ENCODE data around the gene DOCK10. TPM values are rescaled to one million over a fixed set of nuclear protein-coding genes. Genes with fewer than 3 reads are reported as not detected.

Gene DOCK10
- total and polyA plus RNA-seq, 5 donors from 2014 or later = 28.3 to 222 (median 35.1) TPM

DNA sequence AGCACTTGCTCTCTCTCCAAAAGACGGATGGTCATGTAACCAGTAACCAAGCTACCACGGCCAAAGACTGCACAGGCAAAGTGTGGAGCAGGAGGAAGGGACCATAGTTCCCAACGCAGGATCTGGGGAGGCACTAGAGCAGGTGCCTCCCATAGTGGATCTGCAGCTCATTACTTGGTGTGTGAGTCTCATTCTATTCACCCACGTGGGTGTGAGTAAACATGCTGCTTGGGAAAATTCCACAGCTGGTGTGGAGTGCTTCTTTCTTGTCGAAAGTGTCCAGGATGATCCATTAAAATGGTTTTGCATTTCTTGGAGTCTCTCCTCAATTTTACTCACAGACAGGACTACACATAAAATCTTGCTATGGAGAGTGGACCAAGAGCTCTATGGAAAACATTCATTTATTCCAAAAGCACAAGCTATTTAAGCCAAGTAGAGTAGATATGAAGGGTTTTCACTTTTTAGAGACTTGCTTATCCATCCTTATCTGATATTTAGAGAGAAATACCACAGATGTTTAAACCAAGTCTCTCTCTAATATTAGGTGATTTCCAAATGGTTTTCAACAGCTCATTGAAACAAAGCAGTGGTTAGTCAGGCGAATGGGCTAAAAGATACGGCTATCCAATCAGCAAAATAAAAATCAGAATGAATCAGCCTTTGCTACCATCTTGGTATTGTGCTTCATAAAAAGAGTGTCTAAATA lies 221.8 kb downstream of the DOCK10 start:
- Mint-ChIP-seq H3K9me3 (peaks cover 0 to 1% (median 0%) of the 10 kb centered on the region in 7 donors), H3K27ac (peak overlapping the region in 1 of 3 donors; percentile 65), H3K4me1 (peaks cover 0 to 9% (median 1%) of the 10 kb centered on the region in 4 donors), H3K27me3 (no peaks in the 10 kb centered on the region), H3K36me3 (peaks cover 38% of the 10 kb centered on the region), H3K4me3 (no peak overlapping the region)
- Histone ChIP-seq H3K27ac (ENCODE audit: insufficient read depth, low read length, poor library complexity, severe bottlenecking) (no peak overlapping the region), H3K4me1 (ENCODE audit: control insufficient read depth, insufficient read depth, low read length, poor library complexity, severe bottlenecking) (no peaks in the 10 kb centered on the region), H3K27me3 (ENCODE audit: control insufficient read depth, insufficient read depth, low read length) (no peaks in the 10 kb centered on the region), H3K9me3 (ENCODE audit: control insufficient read depth in 2 of 2, low read length in 2 of 2) (no peaks in the 10 kb centered on the region), H3K4me3 (ENCODE audit: low read depth, low read length) (no peak overlapping the region), H3K36me3 (ENCODE audit: control insufficient read depth, insufficient read depth, low read length) (peaks cover 76% of the 10 kb centered on the region)
- ATAC-seq (ENCODE audit: low read depth in 2 of 2) (no peak), DNase-seq (no peak)

DNA sequence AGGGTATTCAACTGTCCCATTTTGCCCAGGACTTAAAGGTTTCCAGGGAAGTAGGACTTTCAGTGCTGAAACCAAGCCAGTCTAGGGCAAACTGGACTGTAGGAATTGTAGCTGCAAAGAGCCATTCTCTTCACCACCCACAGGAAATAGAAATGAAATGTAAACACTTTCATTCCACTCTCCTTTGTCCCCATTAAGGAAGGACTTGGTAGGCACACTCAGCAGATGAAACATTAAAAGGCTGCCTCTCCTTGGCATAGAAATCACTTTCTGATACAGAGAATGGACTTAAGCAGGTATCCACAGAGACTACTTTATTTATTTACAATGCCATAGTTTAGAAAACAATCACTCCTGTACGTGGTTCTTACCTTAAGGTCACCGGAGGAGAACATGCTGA lies 223.2 kb downstream of the DOCK10 start:
- Histone ChIP-seq H3K4me1 (ENCODE audit: control insufficient read depth, insufficient read depth, low read length, poor library complexity, severe bottlenecking) (no peaks in the 10 kb centered on the region), H3K27ac (ENCODE audit: insufficient read depth, low read length, poor library complexity, severe bottlenecking) (no peak overlapping the region), H3K36me3 (ENCODE audit: control insufficient read depth, insufficient read depth, low read length) (peaks cover 81% of the 10 kb centered on the region), H3K9me3 (ENCODE audit: control insufficient read depth in 2 of 2, low read length in 2 of 2) (no peaks in the 10 kb centered on the region), H3K27me3 (ENCODE audit: control insufficient read depth, insufficient read depth, low read length) (no peaks in the 10 kb centered on the region), H3K4me3 (ENCODE audit: low read depth, low read length) (no peak overlapping the region)
- peaks cover 0 to 9% (median 3%) of the 10 kb centered on the region in 4 donors for H3K4me1 Mint-ChIP-seq
- peak overlapping the region in 1 of 3 donors; percentile 90 for H3K27ac Mint-ChIP-seq
- DNase-seq = no peak
- peaks cover 38% of the 10 kb centered on the region for H3K36me3 Mint-ChIP-seq
- no peak overlapping the region for H3K4me3 Mint-ChIP-seq
- ATAC-seq (ENCODE audit: low read depth in 2 of 2) = no peak
- peaks cover 0 to 1% (median 0%) of the 10 kb centered on the region in 7 donors for H3K9me3 Mint-ChIP-seq
- H3K27me3 Mint-ChIP-seq = no peaks in the 10 kb centered on the region

- Mint-ChIP-seq H3K27ac (peak overlapping the region in 2 of 3 donors; percentile 62 to 69), H3K4me1 (peaks cover 0 to 9% (median 3%) of the 10 kb centered on the region in 4 donors), H3K27me3 (no peaks in the 10 kb centered on the region), H3K9me3 (peaks cover 0 to 1% (median 0%) of the 10 kb centered on the region in 7 donors), H3K36me3 (peaks cover 43% of the 10 kb centered on the region), H3K4me3 (no peak overlapping the region)
- Histone ChIP-seq H3K9me3 (ENCODE audit: control insufficient read depth in 2 of 2, low read length in 2 of 2) (no peaks in the 10 kb centered on the region), H3K4me3 (ENCODE audit: low read depth, low read length) (no peak overlapping the region), H3K36me3 (ENCODE audit: control insufficient read depth, insufficient read depth, low read length) (peaks cover 84% of the 10 kb centered on the region), H3K27me3 (ENCODE audit: control insufficient read depth, insufficient read depth, low read length) (no peaks in the 10 kb centered on the region), H3K4me1 (ENCODE audit: control insufficient read depth, insufficient read depth, low read length, poor library complexity, severe bottlenecking) (no peaks in the 10 kb centered on the region), H3K27ac (ENCODE audit: insufficient read depth, low read length, poor library complexity, severe bottlenecking) (no peak overlapping the region)
- no peak for DNase-seq
- no peak for ATAC-seq (ENCODE audit: low read depth in 2 of 2)
Measured at GRCh38 chr2:224817676-224818075, 224.6 kb downstream of the DOCK10 start.

- Histone ChIP-seq H3K27me3 (ENCODE audit: control insufficient read depth, insufficient read depth, low read length) (no peaks in the 10 kb centered on the region), H3K36me3 (ENCODE audit: control insufficient read depth, insufficient read depth, low read length) (peaks cover 78% of the 10 kb centered on the region), H3K4me3 (ENCODE audit: low read depth, low read length) (no peak overlapping the region), H3K9me3 (ENCODE audit: control insufficient read depth in 2 of 2, low read length in 2 of 2) (no peaks in the 10 kb centered on the region), H3K27ac (ENCODE audit: insufficient read depth, low read length, poor library complexity, severe bottlenecking) (no peak overlapping the region), H3K4me1 (ENCODE audit: control insufficient read depth, insufficient read depth, low read length, poor library complexity, severe bottlenecking) (no peaks in the 10 kb centered on the region)
- ATAC-seq (ENCODE audit: low read depth in 2 of 2) (no peak), DNase-seq (no peak)
- Mint-ChIP-seq H3K9me3 (peaks cover 0 to 1% (median 0%) of the 10 kb centered on the region in 7 donors), H3K27ac (peak overlapping the region in 1 of 3 donors; percentile 48), H3K4me1 (peaks cover 0 to 5% (median 3%) of the 10 kb centered on the region in 4 donors), H3K4me3 (no peak overlapping the region), H3K27me3 (no peaks in the 10 kb centered on the region), H3K36me3 (peaks cover 49% of the 10 kb centered on the region)
Measured at GRCh38 chr2:224816816-224817215, 225.5 kb downstream of the DOCK10 start.

DNA sequence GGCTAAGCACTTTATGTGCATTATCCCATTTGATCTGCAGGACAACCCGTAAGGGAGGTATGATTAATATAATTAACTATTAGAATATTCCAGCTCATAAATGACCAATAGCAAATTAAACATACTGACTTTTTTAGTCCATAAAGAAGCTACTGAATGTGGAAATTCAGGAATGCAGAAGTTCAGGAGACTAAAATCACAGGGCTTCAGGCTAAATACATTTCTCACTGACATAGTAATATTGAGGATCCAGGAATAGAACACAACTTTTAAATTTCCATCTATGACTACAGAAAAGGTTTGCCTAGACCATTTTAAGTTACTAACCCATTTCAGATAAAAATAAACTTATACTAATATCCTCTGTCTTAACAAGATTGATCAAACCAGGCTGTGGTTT lies 228.7 kb downstream of the DOCK10 start:
- Mint-ChIP-seq H3K27me3 (no peaks in the 10 kb centered on the region), H3K9me3 (peaks cover 0 to 1% (median 0%) of the 10 kb centered on the region in 7 donors), H3K4me1 (peaks cover 0 to 6% (median 2%) of the 10 kb centered on the region in 4 donors), H3K4me3 (no peak overlapping the region), H3K36me3 (peaks cover 54% of the 10 kb centered on the region), H3K27ac (no peak overlapping the region)
- no peaks in the 10 kb centered on the region for H3K4me1 ChIP-seq (ENCODE audit: control insufficient read depth, insufficient read depth, low read length, poor library complexity, severe bottlenecking)
- H3K36me3 ChIP-seq (ENCODE audit: control insufficient read depth, insufficient read depth, low read length) = peaks cover 57% of the 10 kb centered on the region
- no peak overlapping the region for H3K27ac ChIP-seq (ENCODE audit: insufficient read depth, low read length, poor library complexity, severe bottlenecking)
- ATAC-seq (ENCODE audit: low read depth in 2 of 2) (no peak), DNase-seq (no peak)
- no peak overlapping the region for H3K4me3 ChIP-seq (ENCODE audit: low read depth, low read length)
- no peaks in the 10 kb centered on the region for H3K9me3 ChIP-seq (ENCODE audit: control insufficient read depth in 2 of 2, low read length in 2 of 2)
- H3K27me3 ChIP-seq (ENCODE audit: control insufficient read depth, insufficient read depth, low read length) = no peaks in the 10 kb centered on the region

DNA sequence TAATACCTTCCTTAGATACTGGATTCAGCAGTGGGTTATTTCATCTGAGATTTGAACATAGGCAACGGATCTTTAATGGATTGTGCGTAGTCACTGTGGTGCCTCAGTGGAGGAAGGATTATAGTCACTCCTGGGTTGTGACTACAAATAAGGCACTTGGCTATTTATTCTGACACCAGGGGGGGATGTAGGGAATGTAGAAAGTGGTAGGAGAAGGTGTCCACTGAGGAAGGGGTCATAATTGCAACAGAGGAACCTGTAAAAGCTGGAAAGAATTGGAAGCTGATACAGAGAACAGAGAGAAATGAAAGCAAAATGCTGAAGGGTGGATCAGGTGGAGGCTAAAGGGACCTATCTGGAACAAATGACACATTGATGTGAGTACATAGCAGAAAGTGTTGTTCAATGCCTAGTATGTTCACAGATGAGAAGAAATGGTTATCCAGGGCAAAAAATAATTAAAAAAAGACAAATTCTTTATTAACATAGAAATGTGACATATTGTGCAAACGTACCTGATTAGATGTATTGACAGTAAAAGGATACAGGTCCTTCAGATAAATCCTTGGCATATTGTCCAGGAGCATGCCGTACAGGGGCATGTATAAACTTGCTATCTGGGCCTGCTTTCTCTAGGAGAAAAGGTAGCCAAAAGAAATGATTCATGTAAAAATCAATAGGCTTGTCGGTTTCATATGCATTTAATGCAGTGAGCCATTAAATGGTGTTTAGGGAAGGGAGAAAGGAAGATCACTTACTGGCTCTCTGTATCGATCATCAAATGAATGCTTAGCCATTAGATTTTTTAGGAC lies 234.9 kb downstream of the DOCK10 start:
- Histone ChIP-seq H3K4me3 (ENCODE audit: low read depth, low read length) (no peak overlapping the region), H3K27ac (ENCODE audit: insufficient read depth, low read length, poor library complexity, severe bottlenecking) (no peak overlapping the region), H3K9me3 (ENCODE audit: control insufficient read depth in 2 of 2, low read length in 2 of 2) (no peaks in the 10 kb centered on the region), H3K4me1 (ENCODE audit: control insufficient read depth, insufficient read depth, low read length, poor library complexity, severe bottlenecking) (no peaks in the 10 kb centered on the region), H3K27me3 (ENCODE audit: control insufficient read depth, insufficient read depth, low read length) (no peaks in the 10 kb centered on the region), H3K36me3 (ENCODE audit: control insufficient read depth, insufficient read depth, low read length) (peaks cover 62% of the 10 kb centered on the region)
- peaks cover 51% of the 10 kb centered on the region for H3K36me3 Mint-ChIP-seq
- no peaks in the 10 kb centered on the region for H3K27me3 Mint-ChIP-seq
- DNase-seq (no peak), ATAC-seq (ENCODE audit: low read depth in 2 of 2) (no peak)
- H3K4me3 Mint-ChIP-seq = no peak overlapping the region
- H3K4me1 Mint-ChIP-seq = peaks cover 0 to 6% (median 0%) of the 10 kb centered on the region in 4 donors
- peaks cover 0 to 1% (median 0%) of the 10 kb centered on the region in 7 donors for H3K9me3 Mint-ChIP-seq
- no peak overlapping the region for H3K27ac Mint-ChIP-seq

DNA sequence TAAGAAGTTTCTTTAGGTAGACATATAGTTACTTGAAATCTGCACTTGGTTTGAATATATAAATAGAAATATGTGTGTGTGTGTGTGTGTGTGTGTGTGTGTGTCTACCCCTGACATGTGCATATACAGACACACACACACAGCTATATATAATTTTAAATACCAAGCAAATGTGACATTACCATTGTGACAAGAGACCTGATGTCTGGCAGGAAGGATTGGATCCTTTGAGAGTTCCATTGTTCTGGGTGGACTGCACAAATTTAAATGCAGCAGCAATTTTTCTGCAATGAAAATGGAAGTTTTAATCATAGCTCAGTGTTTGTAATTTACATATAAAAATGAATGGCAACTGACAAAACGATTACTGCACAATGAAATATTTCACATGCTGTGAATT lies 238.3 kb downstream of the DOCK10 start:
- Mint-ChIP-seq H3K4me1 (no peaks in the 10 kb centered on the region), H3K4me3 (no peak overlapping the region), H3K36me3 (peaks cover 55% of the 10 kb centered on the region), H3K27me3 (no peaks in the 10 kb centered on the region), H3K27ac (no peak overlapping the region), H3K9me3 (no peaks in the 10 kb centered on the region)
- Histone ChIP-seq H3K27me3 (ENCODE audit: control insufficient read depth, insufficient read depth, low read length) (no peaks in the 10 kb centered on the region), H3K4me3 (ENCODE audit: low read depth, low read length) (no peak overlapping the region), H3K9me3 (ENCODE audit: control insufficient read depth in 2 of 2, low read length in 2 of 2) (no peaks in the 10 kb centered on the region), H3K4me1 (ENCODE audit: control insufficient read depth, insufficient read depth, low read length, poor library complexity, severe bottlenecking) (no peaks in the 10 kb centered on the region), H3K27ac (ENCODE audit: insufficient read depth, low read length, poor library complexity, severe bottlenecking) (no peak overlapping the region), H3K36me3 (ENCODE audit: control insufficient read depth, insufficient read depth, low read length) (peaks cover 93% of the 10 kb centered on the region)
- DNase-seq (no peak), ATAC-seq (ENCODE audit: low read depth in 2 of 2) (no peak)
